SK-N-SH (cell line): ENCODE results near the gene THOC7.

Source experiments
- CHD2 ChIP-seq: fragments of 150-350 bp; IDR thresholded peaks from 2 replicates; pipeline ENCODE4 v1.6.1; 2018; ENCODE audit warnings: low read length; ENCODE audit not compliant: partially characterized antibody
- EZH2phosphoT487 ChIP-seq: fragments of 200-600 bp; sonication (generic); IDR thresholded peaks from 2 replicates; pipeline ENCODE4 v1.6.1; 2017; ENCODE audit warnings: low read depth, mixed run types, mild to moderate bottlenecking, antibody characterized with exemption, moderate library complexity, borderline replicate concordance
- FOXM1 ChIP-seq: IDR thresholded peaks from 2 replicates; pipeline ENCODE4 v1.4.0; 2012; ENCODE audit warnings: low read depth, mild to moderate bottlenecking
- IRF3 ChIP-seq: fragments of 150-350 bp; IDR thresholded peaks from 2 replicates; pipeline ENCODE4 v1.6.1; 2016; ENCODE audit warnings: mild to moderate bottlenecking, low read depth, low read length
- POLR2AphosphoS5 ChIP-seq: IDR thresholded peaks from 2 replicates; pipeline ENCODE4 v1.6.1; 2012; ENCODE audit warnings: low read depth, low read length
- RCOR1 ChIP-seq: fragments of 150-350 bp; IDR thresholded peaks from 2 replicates; pipeline ENCODE4 v1.6.1; 2017; ENCODE audit warnings: antibody characterized with exemption, low read length
- REST ChIP-seq: IDR thresholded peaks from 2 replicates; pipeline ENCODE4 v1.6.1; 2012; ENCODE audit warnings: mild to moderate bottlenecking, low read depth, low read length, moderate library complexity
- RXRA ChIP-seq: IDR thresholded peaks from 2 replicates; pipeline ENCODE4 v1.4.0; 2012; ENCODE audit warnings: low read depth, mild to moderate bottlenecking, borderline replicate concordance
- SIN3A ChIP-seq: IDR thresholded peaks from 2 replicates; pipeline ENCODE4 v1.6.1; 2012; ENCODE audit warnings: low read depth, mild to moderate bottlenecking, low read length, moderate library complexity, borderline replicate concordance
- TAF1 ChIP-seq: IDR thresholded peaks from 2 replicates; pipeline ENCODE4 v1.6.1; 2012; ENCODE audit warnings: low read depth, mild to moderate bottlenecking, low read length, moderate library complexity, borderline replicate concordance
- YY1 ChIP-seq: IDR thresholded peaks from 2 replicates; pipeline ENCODE4 v1.4.0; 2012; ENCODE audit warnings: low read depth, mild to moderate bottlenecking
- TF ChIP-seq, protein P1 (sequence below): fragments of 200-600 bp; sonication (generic); IDR thresholded peaks from 2 replicates; pipeline ENCODE4 v1.6.1; 2017; ENCODE audit warnings: antibody characterized with exemption, mild to moderate bottlenecking, moderate library complexity
- TF ChIP-seq, protein P2 (sequence below): IDR thresholded peaks from 2 replicates; pipeline ENCODE4 v1.4.0; 2012; ENCODE audit warnings: low read depth, borderline replicate concordance
- TF ChIP-seq, protein P3 (sequence below): IDR thresholded peaks from 2 replicates; pipeline ENCODE4 v1.4.0; 2012; ENCODE audit warnings: low read depth, borderline replicate concordance

DNA sequence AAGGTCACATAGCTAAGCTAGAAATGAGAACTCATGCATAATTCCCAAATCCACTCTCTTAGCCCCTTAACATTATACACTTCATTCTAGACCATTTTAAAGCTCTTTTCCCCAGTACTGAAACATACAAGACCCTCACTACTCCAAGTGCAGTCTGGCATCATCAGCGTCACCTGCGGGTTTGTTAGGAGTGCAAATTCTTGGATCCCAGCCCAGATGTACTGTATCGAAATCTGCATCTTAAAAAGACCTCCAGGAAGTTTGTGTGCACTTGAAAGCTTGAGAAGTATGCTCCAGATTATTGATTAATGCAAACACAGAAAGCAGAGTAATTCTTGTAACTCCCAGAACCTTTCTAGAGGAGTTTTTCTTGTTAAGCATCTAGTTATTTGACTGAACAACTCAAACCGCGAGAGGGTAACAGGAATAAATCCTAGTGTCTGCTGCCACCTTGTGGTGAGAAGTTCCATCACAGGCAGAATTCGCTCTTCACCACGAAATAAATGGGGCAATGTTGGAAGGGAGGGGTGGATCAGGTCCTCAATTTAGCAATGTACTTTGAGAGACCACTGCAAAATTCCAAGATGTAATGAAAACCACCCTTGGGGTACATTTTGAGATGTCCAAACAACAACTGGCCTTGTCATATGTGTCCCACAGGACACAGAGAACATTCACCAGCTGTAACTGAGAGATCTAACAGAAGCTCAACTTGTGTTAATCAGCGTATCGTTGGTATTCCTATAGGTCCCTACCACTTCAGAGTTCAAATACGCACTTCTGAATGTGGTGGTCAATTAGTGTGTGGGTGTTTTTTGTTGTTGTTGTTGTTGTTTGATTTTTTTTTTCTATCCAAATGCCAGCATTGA is 45.1 kb downstream of the THOC7 start:
- no peak for TF ChIP-seq RXRA
- TF ChIP-seq FOXM1: no peak
- TF ChIP-seq, protein P1, sequence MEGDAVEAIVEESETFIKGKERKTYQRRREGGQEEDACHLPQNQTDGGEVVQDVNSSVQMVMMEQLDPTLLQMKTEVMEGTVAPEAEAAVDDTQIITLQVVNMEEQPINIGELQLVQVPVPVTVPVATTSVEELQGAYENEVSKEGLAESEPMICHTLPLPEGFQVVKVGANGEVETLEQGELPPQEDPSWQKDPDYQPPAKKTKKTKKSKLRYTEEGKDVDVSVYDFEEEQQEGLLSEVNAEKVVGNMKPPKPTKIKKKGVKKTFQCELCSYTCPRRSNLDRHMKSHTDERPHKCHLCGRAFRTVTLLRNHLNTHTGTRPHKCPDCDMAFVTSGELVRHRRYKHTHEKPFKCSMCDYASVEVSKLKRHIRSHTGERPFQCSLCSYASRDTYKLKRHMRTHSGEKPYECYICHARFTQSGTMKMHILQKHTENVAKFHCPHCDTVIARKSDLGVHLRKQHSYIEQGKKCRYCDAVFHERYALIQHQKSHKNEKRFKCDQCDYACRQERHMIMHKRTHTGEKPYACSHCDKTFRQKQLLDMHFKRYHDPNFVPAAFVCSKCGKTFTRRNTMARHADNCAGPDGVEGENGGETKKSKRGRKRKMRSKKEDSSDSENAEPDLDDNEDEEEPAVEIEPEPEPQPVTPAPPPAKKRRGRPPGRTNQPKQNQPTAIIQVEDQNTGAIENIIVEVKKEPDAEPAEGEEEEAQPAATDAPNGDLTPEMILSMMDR: peak; percentile 95
- TF ChIP-seq POLR2AphosphoS5: no peak
- no peak for TF ChIP-seq EZH2phosphoT487
- no peak for TF ChIP-seq REST
- TF ChIP-seq, protein P2, sequence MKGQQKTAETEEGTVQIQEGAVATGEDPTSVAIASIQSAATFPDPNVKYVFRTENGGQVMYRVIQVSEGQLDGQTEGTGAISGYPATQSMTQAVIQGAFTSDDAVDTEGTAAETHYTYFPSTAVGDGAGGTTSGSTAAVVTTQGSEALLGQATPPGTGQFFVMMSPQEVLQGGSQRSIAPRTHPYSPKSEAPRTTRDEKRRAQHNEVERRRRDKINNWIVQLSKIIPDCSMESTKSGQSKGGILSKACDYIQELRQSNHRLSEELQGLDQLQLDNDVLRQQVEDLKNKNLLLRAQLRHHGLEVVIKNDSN: no peak
- TF ChIP-seq TAF1: no peak
- no peak for TF ChIP-seq RCOR1
- no peak for TF ChIP-seq YY1
- TF ChIP-seq, protein P3, sequence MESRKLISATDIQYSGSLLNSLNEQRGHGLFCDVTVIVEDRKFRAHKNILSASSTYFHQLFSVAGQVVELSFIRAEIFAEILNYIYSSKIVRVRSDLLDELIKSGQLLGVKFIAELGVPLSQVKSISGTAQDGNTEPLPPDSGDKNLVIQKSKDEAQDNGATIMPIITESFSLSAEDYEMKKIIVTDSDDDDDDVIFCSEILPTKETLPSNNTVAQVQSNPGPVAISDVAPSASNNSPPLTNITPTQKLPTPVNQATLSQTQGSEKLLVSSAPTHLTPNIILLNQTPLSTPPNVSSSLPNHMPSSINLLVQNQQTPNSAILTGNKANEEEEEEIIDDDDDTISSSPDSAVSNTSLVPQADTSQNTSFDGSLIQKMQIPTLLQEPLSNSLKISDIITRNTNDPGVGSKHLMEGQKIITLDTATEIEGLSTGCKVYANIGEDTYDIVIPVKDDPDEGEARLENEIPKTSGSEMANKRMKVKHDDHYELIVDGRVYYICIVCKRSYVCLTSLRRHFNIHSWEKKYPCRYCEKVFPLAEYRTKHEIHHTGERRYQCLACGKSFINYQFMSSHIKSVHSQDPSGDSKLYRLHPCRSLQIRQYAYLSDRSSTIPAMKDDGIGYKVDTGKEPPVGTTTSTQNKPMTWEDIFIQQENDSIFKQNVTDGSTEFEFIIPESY: no peak
- no peak for TF ChIP-seq CHD2
- no peak for TF ChIP-seq SIN3A
- TF ChIP-seq IRF3: no peak
